Right forelimb (tissue), 1 donor: ENCODE measurements around the gene MTCP1.

ENCODE experiments used
- DNase-seq: peaks from one replicate; pipeline ENCODE4 v3.0.0-alpha.2; 2018

MTCP1 gene

GRCh38 chrX:155052738-155053498 is 18.0 kb downstream of the MTCP1 start:
- DNase-seq: no peak

GRCh38 chrX:155048977-155049619 is 21.8 kb downstream of the MTCP1 start:
- DNase-seq: peak; percentile 48

GRCh38 chrX:155046811-155047528 is 24.0 kb downstream of the MTCP1 start:
- no peak for DNase-seq

GRCh38 chrX:155046129-155046810 is 24.7 kb downstream of the MTCP1 start:
- DNase-seq: no peak

- DNase-seq: no peak
Measured at GRCh38 chrX:155035688-155036087, 35.2 kb downstream of the MTCP1 start.

- no peak for DNase-seq
Measured at GRCh38 chrX:155031657-155032056, 39.3 kb downstream of the MTCP1 start.

GRCh38 chrX:155028877-155029291 is 42.1 kb downstream of the MTCP1 start:
- no peak for DNase-seq

- no peak for DNase-seq
Measured at GRCh38 chrX:155028129-155028528, 42.8 kb downstream of the MTCP1 start.

GRCh38 chrX:155027509-155028066 is 43.3 kb downstream of the MTCP1 start:
- no peak for DNase-seq

GRCh38 chrX:155026727-155027508 is 44.0 kb downstream of the MTCP1 start, which contains the start of gene FUNDC2:
TSS of gene FUNDC2 (plus strand) at chrX:155026844. CDS start at chrX:155026939, 95 bp downstream.
- DNase-seq: peak; percentile 92

- no peak for DNase-seq
Measured at GRCh38 chrX:155026420-155026726, 44.6 kb downstream of the MTCP1 start.

- DNase-seq: no peak
Measured at GRCh38 chrX:155023907-155024833, 46.8 kb downstream of the MTCP1 start.

GRCh38 chrX:155022585-155022984 is 48.4 kb downstream of the MTCP1 start, which contains the start of gene F8:
TSS of gene F8 (minus strand) at chrX:155022723. CDS start at chrX:155022552, 171 bp downstream.
- DNase-seq: no peak

GRCh38 chrX:155020591-155020990 is 50.3 kb downstream of the MTCP1 start:
- DNase-seq: no peak
